Stimulated activated CD4-positive, alpha-beta T cell treated with anti-CD3 and anti-CD28 coated beads, Interleukin-2, amount 100 ng/mL, for 48 hours (primary cell): Measurements from ENCODE around the gene RASGEF1B.

ENCODE experiments used
- DNase-seq, 2 donors: peaks; one replicate each; pipeline ENCODE4 v3.0.0-alpha.2; 2020

RASGEF1B gene

GRCh38 chr4:81465406-81466340 is 6.0 kb downstream of the RASGEF1B start:
- no peak for DNase-seq

- no peak for DNase-seq
Measured at GRCh38 chr4:81460834-81461233, 10.9 kb downstream of the RASGEF1B start.

- DNase-seq = no peak
Measured at GRCh38 chr4:81460191-81460701, 11.5 kb downstream of the RASGEF1B start.

- no peak for DNase-seq
Measured at GRCh38 chr4:81459228-81459627, 12.5 kb downstream of the RASGEF1B start.

GRCh38 chr4:81457921-81458520 is 13.7 kb downstream of the RASGEF1B start:
- DNase-seq = no peak

- DNase-seq = no peak
Measured at GRCh38 chr4:81457345-81457744, 14.4 kb downstream of the RASGEF1B start.

- no peak for DNase-seq
Measured at GRCh38 chr4:81455897-81456296, 15.8 kb downstream of the RASGEF1B start.

- no peak for DNase-seq
Measured at GRCh38 chr4:81454948-81455347, 16.8 kb downstream of the RASGEF1B start.

- DNase-seq = peak; percentile 11 to 25
Measured at GRCh38 chr4:81454499-81454898, 17.2 kb downstream of the RASGEF1B start.

GRCh38 chr4:81453024-81453423 is 18.7 kb downstream of the RASGEF1B start:
- no peak for DNase-seq

GRCh38 chr4:81452452-81453006 is 19.2 kb downstream of the RASGEF1B start:
- no peak for DNase-seq

- DNase-seq = no peak
Measured at GRCh38 chr4:81449015-81449414, 22.7 kb downstream of the RASGEF1B start.

GRCh38 chr4:81447566-81448229 is 24.0 kb downstream of the RASGEF1B start:
- DNase-seq = no peak

- no peak for DNase-seq
Measured at GRCh38 chr4:81446634-81447033, 25.1 kb downstream of the RASGEF1B start.

GRCh38 chr4:81445196-81445595 is 26.5 kb downstream of the RASGEF1B start:
- DNase-seq = no peak

- DNase-seq = no peak
Measured at GRCh38 chr4:81442484-81443085, 29.1 kb downstream of the RASGEF1B start.

GRCh38 chr4:81440949-81441348 is 30.8 kb downstream of the RASGEF1B start:
- DNase-seq = no peak

GRCh38 chr4:81436941-81437574 is 34.6 kb downstream of the RASGEF1B start:
- no peak for DNase-seq

- no peak for DNase-seq
Measured at GRCh38 chr4:81436096-81436495, 35.6 kb downstream of the RASGEF1B start.

- DNase-seq = no peak
Measured at GRCh38 chr4:81432825-81433224, 38.9 kb downstream of the RASGEF1B start.

- no peak for DNase-seq
Measured at GRCh38 chr4:81431971-81432370, 39.7 kb downstream of the RASGEF1B start.

GRCh38 chr4:81429607-81430006 is 42.1 kb downstream of the RASGEF1B start:
- DNase-seq = no peak
